Heart right ventricle (tissue), 16 donors: ENCODE data around the gene ABLIM1. TPM values are rescaled to one million over a fixed set of nuclear protein-coding genes. Genes with fewer than 3 reads are reported as not detected.

Experiments used
- ATAC-seq, 8 donors: fragments of 200-7000 bp; cut with Tn5 transposase; one replicate each; pipeline ENCODE4 v1.9.1; 2020; ENCODE audit warnings: mild to moderate bottlenecking in 8 of 8, moderate library complexity in 8 of 8, moderate number of reproducible peaks in 1 of 8
- DNase-seq, 2 donors: peaks; one replicate each; pipeline ENCODE4 v3.0.0-alpha.2; 2020
- H3K27ac ChIP-seq, 10 donors: fragments of 200-600 bp; sonication (generic) in 2 of 10; one replicate each; pipeline versions ENCODE4 v1.5.0 to v1.8.0; 2020 to 2022; ENCODE audit warnings: mild to moderate bottlenecking in 3 of 10
- H3K27me3 ChIP-seq, 7 donors: fragments of 200-600 bp; one replicate each; pipeline ENCODE4 v1.8.0; 2021 to 2022; ENCODE audit warnings: mild to moderate bottlenecking in 2 of 7
- H3K36me3 ChIP-seq, 9 donors: fragments of 200-600 bp; sonication (generic) in 1 of 9; one replicate each; pipeline versions ENCODE4 v1.5.0 to v1.8.0; 2020 to 2022; ENCODE audit warnings: mild to moderate bottlenecking in 2 of 9
- H3K4me1 ChIP-seq, 9 donors: fragments of 200-600 bp; sonication (generic) in 1 of 9; one replicate each; pipeline versions ENCODE4 v1.5.0 to v1.8.0; 2020 to 2022; ENCODE audit warnings: mild to moderate bottlenecking in 4 of 9
- H3K4me3 ChIP-seq, 10 donors: fragments of 200-600 bp; sonication (generic) in 2 of 10; one replicate each; pipeline versions ENCODE4 v1.5.0 to v1.8.0; 2020 to 2022; ENCODE audit warnings: mild to moderate bottlenecking in 7 of 10, moderate library complexity in 2 of 10
- H3K9me3 ChIP-seq, 11 donors: fragments of 200-600 bp in 10 of 11; sonication (generic) in 2 of 11; one replicate each; pipeline versions ENCODE4 v1.5.0 to v1.8.0; 2013 to 2022; ENCODE audit warnings: mild to moderate bottlenecking in 2 of 11, control low read depth in 1 of 11, moderate library complexity in 1 of 11
- WGBS, 2 donors: extraction: QIAGEN DNeasy Blood & Tissue Kit; methylation state at CpG; one replicate each; pipeline ENCODE4 v1.1.7; 2013; ENCODE audit warnings: inconsistent platforms in 1 of 2; 5-methylcytosine and 5-hydroxymethylcytosine counted together
- intact Hi-C, 10 donors: fragments of 100-400 bp; cut with DNase I; formaldehyde crosslinking; loops; one replicate each; pipeline versions ENCODE4 v1.11.1 to v1.14.2; 2022
- polyA plus RNA-seq, 2 donors: library from polyadenylated mRNA; stranded (reverse); fragments of 200-250 nt; gene quantifications; one replicate each; pipeline ENCODE4 v1.2.3, GENCODE V29; 2013
- total RNA-seq, 10 donors: library from RNA; stranded (reverse); fragmentation: NEBNext Ultra II Directional in 3 of 10; extraction: Animal tissue kit (Norgen Biotek cat#: 25700) in 3 of 10; gene quantifications; one replicate each; pipeline versions ENCODE4 v1.2.1 to v1.2.4, GENCODE V29; 2021 to 2023
- TF ChIP-seq, protein P1 (sequence below), 9 donors: fragments of 200-600 bp; sonication (generic) in 2 of 9; IDR thresholded peaks; one replicate each; pipeline versions ENCODE4 v1.5.0 to v1.8.0; 2021 to 2022; ENCODE audit warnings: antibody characterized with exemption in 9 of 9, mild to moderate bottlenecking in 5 of 9, moderate library complexity in 1 of 9
- donor health status: Arrhythmogenic right ventricular cardiomyopathy.
- donor health status: ischemic (EF 13 %, LVEDD 7.1; RV severe dilation, severe dysfunction).
- donor health status: healthy with polysubstance abuse.
- donor health status: DM: no; HTN: yes; CAD: no.
- donor health status: DM: no; HTN: no; CAD: no.
- donor health status: ischemic (EF 25% LVEDD 6.9; RV normal size, moderate dysfunction).
- donor health status: ischemic (EF 25% LVEDD 5.7; RV mildly dilated, moderate dysfunction).
- donor health status: healthy.
- donor health status: DM: yes; HTN: yes; CAD: no.
- donor health status: Ischemic cardiomyopathy.
- donor health status: ischemic (EF 35%, LVEDD 5.7; RV mildly dilated, moderate dysfunction).
- donor health status: nonischemic (EF 11% LVEDD 7.7; RV severe dilation, severe dysfunction).
- donor health status: DM: yes; HTN: yes; CAD: no.
- donor health status: PGD.
- donor health status: ischemic (EF 29% LVEDD 5.4; RV normal size, mild dysfunction).
- donor health status: nonischemic (EF 23%, LVEDD 6.1; RV moderate dilation, normal function).

Gene ABLIM1
- total and polyA plus RNA-seq, 12 donors: 119 to 816 (median 600) TPM

DNA sequence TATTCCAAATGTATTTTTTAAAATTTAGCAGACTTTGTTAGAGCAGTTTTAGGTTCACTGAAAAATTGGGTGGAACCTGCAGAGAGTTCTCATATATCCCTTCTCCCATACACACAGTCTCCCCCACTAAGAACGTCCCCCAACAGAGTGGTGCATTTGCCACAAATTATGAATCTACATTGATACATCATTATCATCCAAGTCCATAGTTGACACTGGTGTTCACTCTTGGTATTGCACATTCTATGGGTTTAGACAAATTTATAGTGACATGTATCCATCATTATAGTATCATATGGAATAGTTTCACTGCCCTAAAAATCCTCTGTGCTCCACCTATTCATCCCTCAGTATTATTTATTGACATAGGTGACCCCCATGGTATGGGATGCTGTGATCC is 156.4 kb downstream of the ABLIM1 start:
- Histone ChIP-seq H3K27ac (no peak overlapping the region), H3K4me3 (no peak overlapping the region), H3K9me3 (no peaks in the 10 kb centered on the region), H3K27me3 (no peaks in the 10 kb centered on the region), H3K36me3 (peaks cover 0 to 21% (median 1%) of the 10 kb centered on the region in 9 donors), H3K4me1 (peaks cover 4 to 80% (median 59%) of the 10 kb centered on the region in 9 donors)
- DNase-seq (no peak), ATAC-seq (no peak)
- TF ChIP-seq, protein P1, sequence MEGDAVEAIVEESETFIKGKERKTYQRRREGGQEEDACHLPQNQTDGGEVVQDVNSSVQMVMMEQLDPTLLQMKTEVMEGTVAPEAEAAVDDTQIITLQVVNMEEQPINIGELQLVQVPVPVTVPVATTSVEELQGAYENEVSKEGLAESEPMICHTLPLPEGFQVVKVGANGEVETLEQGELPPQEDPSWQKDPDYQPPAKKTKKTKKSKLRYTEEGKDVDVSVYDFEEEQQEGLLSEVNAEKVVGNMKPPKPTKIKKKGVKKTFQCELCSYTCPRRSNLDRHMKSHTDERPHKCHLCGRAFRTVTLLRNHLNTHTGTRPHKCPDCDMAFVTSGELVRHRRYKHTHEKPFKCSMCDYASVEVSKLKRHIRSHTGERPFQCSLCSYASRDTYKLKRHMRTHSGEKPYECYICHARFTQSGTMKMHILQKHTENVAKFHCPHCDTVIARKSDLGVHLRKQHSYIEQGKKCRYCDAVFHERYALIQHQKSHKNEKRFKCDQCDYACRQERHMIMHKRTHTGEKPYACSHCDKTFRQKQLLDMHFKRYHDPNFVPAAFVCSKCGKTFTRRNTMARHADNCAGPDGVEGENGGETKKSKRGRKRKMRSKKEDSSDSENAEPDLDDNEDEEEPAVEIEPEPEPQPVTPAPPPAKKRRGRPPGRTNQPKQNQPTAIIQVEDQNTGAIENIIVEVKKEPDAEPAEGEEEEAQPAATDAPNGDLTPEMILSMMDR (IDR thresholded peaks at IDR 0.05): peak in 2 of 9 donors; percentile 22
- intact Hi-C loops: no loop called here
- 87 to 100% methylated on average over 1 of the region's 1 CpG for WGBS, 2 donors

DNA sequence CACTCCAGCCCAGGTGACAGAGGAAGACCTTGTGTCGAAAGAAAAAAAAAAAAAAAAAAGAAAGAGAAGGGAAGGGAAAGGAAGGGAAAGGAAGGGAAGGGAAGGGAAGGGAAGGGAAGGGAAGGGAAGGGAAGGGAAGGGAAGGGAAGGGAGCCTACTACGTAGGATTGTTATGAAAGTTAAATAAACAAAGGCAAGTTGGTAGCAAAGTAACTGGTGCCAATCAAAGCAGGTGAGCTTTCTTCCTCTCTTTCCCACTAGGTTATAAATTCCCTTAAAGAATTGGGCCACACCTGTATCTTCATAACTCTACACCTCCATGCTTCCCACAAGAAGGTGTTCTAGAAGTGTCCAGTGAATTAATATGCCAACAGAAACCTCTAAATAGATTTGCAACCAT is 157.4 kb downstream of the ABLIM1 start:
- H3K4me3 ChIP-seq: no peak overlapping the region
- DNase-seq: no peak
- TF ChIP-seq, protein P1 (IDR thresholded peaks at IDR 0.05): no peak
- H3K9me3 ChIP-seq: no peaks in the 10 kb centered on the region
- H3K4me1 ChIP-seq: peaks cover 4 to 70% (median 49%) of the 10 kb centered on the region in 9 donors
- WGBS, 2 donors: 69 to 74% methylated on average over 2 of the region's 2 CpGs
- no peaks in the 10 kb centered on the region for H3K27me3 ChIP-seq
- ATAC-seq: no peak
- no peak overlapping the region for H3K27ac ChIP-seq
- intact Hi-C loops: no loop called here
- peaks cover 0 to 31% (median 9%) of the 10 kb centered on the region in 9 donors for H3K36me3 ChIP-seq

DNA sequence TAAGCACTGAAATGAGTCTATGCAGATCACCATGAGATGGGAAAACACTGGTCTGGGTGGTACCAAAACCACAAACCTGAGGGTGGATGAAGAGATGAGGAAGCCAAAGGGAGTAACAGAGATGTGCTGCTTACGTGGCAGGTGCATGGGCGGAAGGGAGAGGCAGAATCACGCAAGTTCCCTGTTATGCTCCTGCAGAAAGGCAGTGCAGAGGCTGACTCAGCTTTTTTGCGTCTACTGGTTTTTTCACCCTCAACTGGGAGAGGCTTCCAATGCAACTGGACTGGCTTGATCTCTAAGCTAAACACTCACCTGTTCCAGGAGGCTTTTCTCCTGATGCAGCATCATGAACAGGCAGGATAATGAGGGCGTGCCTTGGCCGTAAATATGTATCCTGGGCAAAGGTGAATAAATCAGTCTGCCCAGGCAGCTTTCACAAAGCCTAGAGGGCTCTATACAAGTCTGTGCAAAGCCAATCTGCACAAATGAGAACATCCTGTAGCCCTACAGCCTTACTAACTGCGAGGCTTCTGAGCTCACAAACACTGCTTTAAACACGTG is 158.4 kb downstream of the ABLIM1 start:
- intact Hi-C loops: no loop called here

DNA sequence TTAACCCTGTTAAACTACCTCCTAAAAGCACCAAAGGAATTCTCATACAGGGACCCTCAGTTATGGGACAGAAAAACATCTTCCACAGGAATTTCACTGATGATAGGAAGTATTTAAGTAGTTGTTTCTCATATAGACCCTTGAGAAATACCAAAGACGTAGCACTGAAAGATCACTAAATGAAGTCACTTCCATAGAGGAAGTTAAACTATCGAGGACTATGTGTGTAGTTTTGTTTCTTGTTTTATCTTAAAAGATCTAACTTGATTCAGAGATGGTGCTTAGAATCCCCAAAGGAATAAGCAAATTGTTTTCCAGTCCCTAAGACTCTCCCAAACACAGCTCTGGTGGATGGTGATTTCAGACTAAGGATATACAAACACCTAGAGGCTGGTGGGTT is 159.0 kb downstream of the ABLIM1 start:
- DNase-seq (no peak), ATAC-seq (peak in 1 of 8 donors; percentile 31)
- H3K4me3 ChIP-seq: no peak overlapping the region
- H3K36me3 ChIP-seq: peaks cover 0 to 42% (median 19%) of the 10 kb centered on the region in 9 donors
- intact Hi-C loops: no loop called here
- TF ChIP-seq, protein P1 (IDR thresholded peaks at IDR 0.05): no peak
- H3K9me3 ChIP-seq: no peaks in the 10 kb centered on the region
- 53 to 63% methylated on average over 2 of the region's 2 CpGs for WGBS, 2 donors
- peak overlapping the region in 6 of 10 donors; percentile 6 to 45 (median 29) for H3K27ac ChIP-seq
- H3K27me3 ChIP-seq: no peaks in the 10 kb centered on the region
- peaks cover 4 to 55% (median 34%) of the 10 kb centered on the region in 9 donors for H3K4me1 ChIP-seq

More for the DNA sequence above, 158.4 kb downstream of the ABLIM1 start:
- TF ChIP-seq, protein P1 (IDR thresholded peaks at IDR 0.05): no peak
- Histone ChIP-seq H3K27me3 (no peaks in the 10 kb centered on the region), H3K9me3 (no peaks in the 10 kb centered on the region), H3K36me3 (peaks cover 0 to 40% (median 18%) of the 10 kb centered on the region in 9 donors), H3K27ac (peak overlapping the region in 2 of 10 donors; percentile 11 to 13), H3K4me1 (peaks cover 4 to 61% (median 40%) of the 10 kb centered on the region in 9 donors), H3K4me3 (no peak overlapping the region)
- peak in 1 of 8 donors; percentile 16 for ATAC-seq
- no peak for DNase-seq
- 81 to 82% methylated on average over 8 of the region's 8 CpGs for whole genome bisulfite sequencing, 2 donors
